ENCODE data around the gene HDAC4. TPM values are rescaled to one million over a fixed set of nuclear protein-coding genes. Genes with fewer than 3 reads are reported as not detected.

HDAC4 gene
- total and polyA plus RNA-seq, 2 donors from 2014 or later, result 2.2 to 56.8 TPM

GRCh38 chr2:239155806-239156480, 244.9 kb downstream of the HDAC4 start:
- Histone ChIP-seq H3K4me1 (ENCODE audit: control insufficient read depth in 2 of 3, insufficient read depth in 2 of 3, low read depth in 1 of 3, low read length in 3 of 3) (no peaks in the 10 kb centered on the region), H3K27ac (ENCODE audit: low read depth in 2 of 2, low read length in 2 of 2) (no peak overlapping the region), H3K4me3 (ENCODE audit: low read length in 3 of 3) (no peak overlapping the region), H3K9me3 (ENCODE audit: control insufficient read depth in 2 of 3, insufficient read depth in 1 of 3, low read length in 3 of 3) (no peaks in the 10 kb centered on the region), H3K9ac (ENCODE audit: low read length in 3 of 3) (no peak overlapping the region), H3K36me3 (ENCODE audit: control insufficient read depth in 2 of 3, insufficient read depth in 3 of 3, low read length in 3 of 3) (peaks cover 0 to 14% (median 5%) of the 10 kb centered on the region in 3 donors), H3K27me3 (ENCODE audit: control insufficient read depth, insufficient read depth, low read length) (no peaks in the 10 kb centered on the region)
- DNase-seq (peak in 1 of 5 donors; percentile 43), FAIRE-seq (no peak)
- intact Hi-C loops (cut with DNase I), result no loop called here
- TF ChIP-seq CTCF (IDR thresholded peaks at IDR 0.05; ENCODE audit: borderline replicate concordance, extremely low read depth, insufficient read depth), result no peak

- Histone ChIP-seq H3K4me3 (ENCODE audit: low read length in 3 of 3) (no peak overlapping the region), H3K9ac (ENCODE audit: low read length in 3 of 3) (no peak overlapping the region), H3K4me1 (ENCODE audit: control insufficient read depth in 2 of 3, insufficient read depth in 2 of 3, low read depth in 1 of 3, low read length in 3 of 3) (no peaks in the 10 kb centered on the region), H3K27ac (ENCODE audit: low read depth in 2 of 2, low read length in 2 of 2) (no peak overlapping the region), H3K27me3 (ENCODE audit: control insufficient read depth, insufficient read depth, low read length) (no peaks in the 10 kb centered on the region), H3K36me3 (ENCODE audit: control insufficient read depth in 2 of 3, insufficient read depth in 3 of 3, low read length in 3 of 3) (peaks cover 0 to 14% (median 9%) of the 10 kb centered on the region in 3 donors), H3K9me3 (ENCODE audit: control insufficient read depth in 2 of 3, insufficient read depth in 1 of 3, low read length in 3 of 3) (no peaks in the 10 kb centered on the region)
- intact Hi-C loops (cut with DNase I), result no loop called here
- FAIRE-seq (no peak), DNase-seq (peak in 2 of 5 donors; percentile 16 to 63)
- TF ChIP-seq CTCF (IDR thresholded peaks at IDR 0.05; ENCODE audit: borderline replicate concordance, extremely low read depth, insufficient read depth), result no peak
Observed at GRCh38 chr2:239154971-239155805, 245.6 kb downstream of the HDAC4 start.

- Histone ChIP-seq H3K9ac (ENCODE audit: low read length in 3 of 3) (no peak overlapping the region), H3K36me3 (ENCODE audit: control insufficient read depth in 2 of 3, insufficient read depth in 3 of 3, low read length in 3 of 3) (peaks cover 0 to 14% (median 9%) of the 10 kb centered on the region in 3 donors), H3K9me3 (ENCODE audit: control insufficient read depth in 2 of 3, insufficient read depth in 1 of 3, low read length in 3 of 3) (no peaks in the 10 kb centered on the region), H3K27me3 (ENCODE audit: control insufficient read depth, insufficient read depth, low read length) (no peaks in the 10 kb centered on the region), H3K4me3 (ENCODE audit: low read length in 3 of 3) (no peak overlapping the region), H3K27ac (ENCODE audit: low read depth in 2 of 2, low read length in 2 of 2) (no peak overlapping the region), H3K4me1 (ENCODE audit: control insufficient read depth in 2 of 3, insufficient read depth in 2 of 3, low read depth in 1 of 3, low read length in 3 of 3) (no peaks in the 10 kb centered on the region)
- intact Hi-C loops (cut with DNase I), result no loop called here
- no peak for FAIRE-seq
- no peak for TF ChIP-seq CTCF (IDR thresholded peaks at IDR 0.05; ENCODE audit: borderline replicate concordance, extremely low read depth, insufficient read depth)
- peak in 1 of 5 donors; percentile 52 for DNase-seq
Observed at GRCh38 chr2:239153806-239154591, 246.8 kb downstream of the HDAC4 start.
